ENCODE results near the gene PTPN13.

The PTPN13 gene

DNA sequence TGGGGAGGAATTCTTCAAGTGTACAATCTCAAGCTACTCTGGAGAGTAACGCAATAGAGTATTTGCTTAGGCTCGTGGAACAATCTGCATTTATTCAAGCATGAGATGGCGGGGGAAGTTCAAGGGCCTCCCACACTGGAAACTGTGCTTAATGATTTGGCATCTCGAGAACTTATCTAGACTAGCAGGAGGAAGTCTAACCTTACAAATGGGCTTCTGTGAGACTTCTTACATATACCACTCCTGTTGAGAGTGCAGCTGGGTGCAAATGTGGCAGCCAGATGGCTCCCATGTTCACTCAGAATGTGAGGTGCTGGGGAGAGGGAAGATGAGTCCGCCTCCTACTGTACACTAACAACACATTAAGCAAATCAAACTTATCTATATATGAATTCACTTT is 29.3 kb upstream of the PTPN13 start:
- DNase-seq (ENCODE audit: low read depth): peak; percentile 13
- no peak for TF ChIP-seq POLR2A (IDR thresholded peaks at IDR 0.05; ENCODE audit: extremely low read depth, insufficient read length)
- no peak for TF ChIP-seq MYC (IDR thresholded peaks at IDR 0.05; ENCODE audit: low read depth, low read length)
- TF ChIP-seq, protein P1, sequence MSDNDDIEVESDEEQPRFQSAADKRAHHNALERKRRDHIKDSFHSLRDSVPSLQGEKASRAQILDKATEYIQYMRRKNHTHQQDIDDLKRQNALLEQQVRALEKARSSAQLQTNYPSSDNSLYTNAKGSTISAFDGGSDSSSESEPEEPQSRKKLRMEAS (IDR thresholded peaks at IDR 0.05; ENCODE audit: low read depth, low read length): no peak
- TF ChIP-seq, protein P2, sequence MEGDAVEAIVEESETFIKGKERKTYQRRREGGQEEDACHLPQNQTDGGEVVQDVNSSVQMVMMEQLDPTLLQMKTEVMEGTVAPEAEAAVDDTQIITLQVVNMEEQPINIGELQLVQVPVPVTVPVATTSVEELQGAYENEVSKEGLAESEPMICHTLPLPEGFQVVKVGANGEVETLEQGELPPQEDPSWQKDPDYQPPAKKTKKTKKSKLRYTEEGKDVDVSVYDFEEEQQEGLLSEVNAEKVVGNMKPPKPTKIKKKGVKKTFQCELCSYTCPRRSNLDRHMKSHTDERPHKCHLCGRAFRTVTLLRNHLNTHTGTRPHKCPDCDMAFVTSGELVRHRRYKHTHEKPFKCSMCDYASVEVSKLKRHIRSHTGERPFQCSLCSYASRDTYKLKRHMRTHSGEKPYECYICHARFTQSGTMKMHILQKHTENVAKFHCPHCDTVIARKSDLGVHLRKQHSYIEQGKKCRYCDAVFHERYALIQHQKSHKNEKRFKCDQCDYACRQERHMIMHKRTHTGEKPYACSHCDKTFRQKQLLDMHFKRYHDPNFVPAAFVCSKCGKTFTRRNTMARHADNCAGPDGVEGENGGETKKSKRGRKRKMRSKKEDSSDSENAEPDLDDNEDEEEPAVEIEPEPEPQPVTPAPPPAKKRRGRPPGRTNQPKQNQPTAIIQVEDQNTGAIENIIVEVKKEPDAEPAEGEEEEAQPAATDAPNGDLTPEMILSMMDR (IDR thresholded peaks at IDR 0.05; ENCODE audit: low read depth, low read length): no peak
- H3K4me3 ChIP-seq (ENCODE audit: low read depth, low read length): no peak overlapping the region

DNA sequence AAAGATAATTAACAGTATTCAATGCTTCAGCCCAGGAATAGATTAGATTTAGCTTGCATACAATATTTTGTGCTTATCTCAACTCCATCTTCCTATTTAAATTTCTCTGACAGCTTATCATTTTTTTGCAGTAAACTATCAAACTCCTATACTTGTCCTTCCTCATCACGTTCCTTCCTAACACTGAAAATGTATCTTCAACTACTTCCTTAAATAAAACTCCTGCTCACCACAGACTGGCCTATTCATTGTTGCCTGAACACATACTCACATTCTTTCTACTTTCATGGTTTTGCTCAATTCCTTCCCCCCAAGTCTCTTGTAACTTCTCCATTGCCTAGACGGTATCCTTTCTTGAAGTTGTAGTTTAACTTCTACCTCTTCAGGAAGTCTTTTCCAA is 28.5 kb upstream of the PTPN13 start:
- TF ChIP-seq MYC (IDR thresholded peaks at IDR 0.05; ENCODE audit: low read depth, low read length) (no peak), POLR2A (IDR thresholded peaks at IDR 0.05; ENCODE audit: extremely low read depth, insufficient read length) (no peak)
- TF ChIP-seq, protein P1 (IDR thresholded peaks at IDR 0.05; ENCODE audit: low read depth, low read length): no peak
- TF ChIP-seq, protein P2 (IDR thresholded peaks at IDR 0.05; ENCODE audit: low read depth, low read length): no peak
- DNase-seq (ENCODE audit: low read depth): peak; percentile 53
- H3K4me3 ChIP-seq (ENCODE audit: low read depth, low read length): no peak overlapping the region

DNA sequence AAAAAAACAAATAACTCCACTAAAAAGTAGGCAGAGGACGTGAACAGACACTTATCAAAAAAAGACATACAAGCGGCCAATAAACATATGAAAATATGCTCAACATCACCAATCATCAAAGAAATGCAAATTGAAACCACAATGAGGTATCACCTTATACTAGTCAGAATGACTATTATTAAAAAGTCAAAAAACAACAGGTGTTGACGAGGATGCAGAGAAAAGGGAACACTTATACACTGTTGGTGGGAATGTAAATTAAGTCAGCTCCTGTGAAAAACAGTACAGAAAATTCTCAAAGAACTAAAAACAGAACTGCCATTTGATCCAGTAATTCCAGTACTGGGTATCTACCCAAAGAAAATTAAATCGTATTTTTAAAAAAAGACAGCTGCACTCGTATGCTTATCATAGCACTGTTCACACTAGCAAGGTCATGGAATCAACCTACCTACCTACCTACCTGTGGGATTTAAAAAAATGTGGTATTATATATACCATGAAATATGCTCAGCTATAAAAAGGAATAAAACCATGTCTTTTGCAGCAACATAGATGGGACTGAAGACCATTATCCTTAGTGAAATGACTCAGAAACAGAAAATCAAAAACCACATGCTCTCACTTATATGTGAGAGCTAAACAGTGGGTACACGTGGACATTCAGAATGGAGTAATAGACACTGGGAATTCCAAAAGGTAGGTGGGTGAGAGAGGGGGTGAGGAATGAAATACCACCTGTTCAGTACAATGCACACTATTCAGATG is 24.8 kb upstream of the PTPN13 start:
- TF ChIP-seq POLR2A (IDR thresholded peaks at IDR 0.05; ENCODE audit: extremely low read depth, insufficient read length): no peak
- TF ChIP-seq MYC (IDR thresholded peaks at IDR 0.05; ENCODE audit: low read depth, low read length): no peak
- TF ChIP-seq, protein P1 (IDR thresholded peaks at IDR 0.05; ENCODE audit: low read depth, low read length): no peak
- TF ChIP-seq, protein P2 (IDR thresholded peaks at IDR 0.05; ENCODE audit: low read depth, low read length): no peak
- H3K4me3 ChIP-seq (ENCODE audit: low read depth, low read length): no peak overlapping the region

DNA sequence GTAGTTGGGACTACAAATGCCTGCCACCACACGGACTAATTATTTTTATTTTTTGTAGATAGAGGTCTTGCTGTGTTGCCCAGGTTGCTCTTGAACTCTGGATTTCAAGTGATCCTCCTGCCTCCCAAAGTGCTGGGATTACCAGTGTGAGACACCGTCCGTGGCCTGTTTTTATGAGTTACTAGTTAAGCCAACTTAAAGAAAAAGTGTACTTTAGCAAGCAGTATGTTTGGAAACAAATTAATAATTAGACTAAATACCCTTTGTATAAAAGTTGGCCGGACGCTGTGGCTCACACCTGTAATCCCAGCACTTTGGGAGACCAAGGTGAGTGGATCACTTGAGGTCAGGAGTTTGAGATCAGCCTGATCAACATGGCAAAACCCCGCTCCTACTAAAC is 14.2 kb upstream of the PTPN13 start:
- TF ChIP-seq, protein P2 (IDR thresholded peaks at IDR 0.05; ENCODE audit: low read depth, low read length): no peak
- TF ChIP-seq, protein P1 (IDR thresholded peaks at IDR 0.05; ENCODE audit: low read depth, low read length): no peak
- no peak for TF ChIP-seq POLR2A (IDR thresholded peaks at IDR 0.05; ENCODE audit: extremely low read depth, insufficient read length)
- no peak for TF ChIP-seq MYC (IDR thresholded peaks at IDR 0.05; ENCODE audit: low read depth, low read length)
- DNase-seq (ENCODE audit: low read depth): no peak
- no peak overlapping the region for H3K4me3 ChIP-seq (ENCODE audit: low read depth, low read length)

More for the DNA sequence above, 24.8 kb upstream of the PTPN13 start:
- no peak for DNase-seq (ENCODE audit: low read depth)

DNA sequence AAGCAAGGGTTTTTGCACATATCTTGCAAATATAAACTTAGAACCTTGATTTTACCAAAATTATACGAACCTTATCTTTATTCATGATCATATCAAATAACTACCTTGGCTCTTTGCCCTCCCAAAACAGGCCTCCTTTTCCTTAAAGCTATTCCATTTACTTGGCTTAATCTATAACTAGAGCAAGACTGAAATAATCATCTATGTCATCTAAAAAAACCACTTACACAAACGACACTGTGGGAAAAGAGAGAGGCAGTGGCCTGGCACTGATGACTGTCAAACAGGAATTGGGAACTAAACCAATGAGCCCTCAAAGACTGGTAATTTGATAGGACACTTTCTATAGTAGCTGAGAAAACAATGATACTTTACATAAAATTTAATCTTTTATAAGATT is 11.7 kb upstream of the PTPN13 start:
- no peak overlapping the region for H3K4me3 ChIP-seq (ENCODE audit: low read depth, low read length)
- TF ChIP-seq, protein P1 (IDR thresholded peaks at IDR 0.05; ENCODE audit: low read depth, low read length): no peak
- peak; percentile 43 for DNase-seq (ENCODE audit: low read depth)

DNA sequence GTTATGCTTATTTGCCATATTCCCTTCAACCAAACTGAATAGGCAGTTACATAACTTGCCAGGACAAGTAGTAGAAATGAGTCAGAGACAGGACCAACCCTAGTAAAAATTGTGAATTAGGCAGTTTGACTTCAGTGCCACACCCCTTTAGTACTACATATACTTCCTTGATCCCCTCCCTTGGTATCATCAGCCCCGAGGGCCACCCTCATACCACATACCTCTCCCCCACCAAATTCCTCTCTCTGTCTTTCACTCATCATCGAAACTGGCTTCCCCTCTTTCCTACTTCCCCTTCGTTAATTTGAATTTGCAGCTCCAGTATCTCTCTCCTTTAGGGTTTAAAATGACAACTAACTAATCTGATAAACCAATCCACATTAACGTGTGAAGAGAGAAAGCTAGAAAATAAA is 7.9 kb upstream of the PTPN13 start:
- TF ChIP-seq, protein P2 (IDR thresholded peaks at IDR 0.05; ENCODE audit: low read depth, low read length): no peak
- no peak for TF ChIP-seq MYC (IDR thresholded peaks at IDR 0.05; ENCODE audit: low read depth, low read length)
- DNase-seq (ENCODE audit: low read depth): peak; percentile 74
- no peak overlapping the region for H3K4me3 ChIP-seq (ENCODE audit: low read depth, low read length)

Data from NB4 (cell line).